GM23338 (cell line): ENCODE measurements around the gene GPC5. TPM values are rescaled to one million over a fixed set of nuclear protein-coding genes. Genes with fewer than 3 reads are reported as not detected.
A peak's percentile ranks its signal among the peaks of the same experiment; 100 is the strongest.
"Not testable (repeated sequence)": the region's sequence is repeated elsewhere in the genome, so short reads cannot be mapped to it uniquely, and the experiment has no call there.

Experiments
- ATAC-seq: fragments of 200-7000 bp; cut with Tn5 transposase; 3 replicates; pipeline ENCODE4 v1.9.1; 2020
- DNase-seq: peaks from one replicate; pipeline ENCODE4 v3.0.0-alpha.2; 2015; ENCODE audit warnings: low spot score
- H2AFZ ChIP-seq: fragments of 200-600 bp; sonication (generic); 2 replicates; pipeline ENCODE4 v1.8.0; 2016; ENCODE audit warnings: antibody characterized with exemption, mild to moderate bottlenecking, moderate library complexity
- H3F3A ChIP-seq: fragments of 200-600 bp; sonication (generic); replicated peaks from 2 replicates; pipeline ENCODE4 v1.8.0; 2017; ENCODE audit warnings: antibody characterized with exemption, mixed run types, low read depth
- H3K27ac ChIP-seq: fragments of 200-600 bp; sonication (generic); 2 replicates; pipeline ENCODE4 v1.6.1; 2016; ENCODE audit warnings: low read depth
- H3K27me3 ChIP-seq: fragments of 200-600 bp; sonication (generic); 2 replicates; pipeline ENCODE4 v1.8.0; 2016; ENCODE audit warnings: mild to moderate bottlenecking, mixed run types, moderate library complexity; ENCODE audit not compliant: insufficient read depth
- H3K36me3 ChIP-seq: fragments of 200-600 bp; sonication (generic); 2 replicates; pipeline ENCODE4 v1.8.0; 2016; ENCODE audit warnings: mild to moderate bottlenecking; ENCODE audit not compliant: insufficient read depth
- H3K4me1 ChIP-seq: fragments of 200-600 bp; sonication (generic); 2 replicates; pipeline ENCODE4 v1.8.0; 2016; ENCODE audit warnings: mild to moderate bottlenecking, moderate library complexity; ENCODE audit not compliant: insufficient read depth
- H3K4me2 ChIP-seq: fragments of 200-600 bp; sonication (generic); 2 replicates; pipeline ENCODE4 v1.7.1; 2017; ENCODE audit warnings: mixed run types
- H3K4me3 ChIP-seq: fragments of 200-600 bp; sonication (generic); 2 replicates; pipeline ENCODE4 v1.6.1; 2016; ENCODE audit warnings: mixed run types
- H3K79me2 ChIP-seq: fragments of 200-600 bp; sonication (generic); replicated peaks from 2 replicates; pipeline ENCODE4 v1.8.0; 2017; ENCODE audit warnings: mild to moderate bottlenecking; ENCODE audit not compliant: insufficient read depth
- H3K9me2 ChIP-seq: fragments of 200-600 bp; sonication (generic); 2 replicates; pipeline ENCODE4 v1.8.0; 2017; ENCODE audit not compliant: insufficient read depth
- H4K20me1 ChIP-seq: fragments of 200-600 bp; sonication (generic); replicated peaks from 2 replicates; pipeline ENCODE4 v1.8.0; 2017; ENCODE audit warnings: mild to moderate bottlenecking; ENCODE audit not compliant: insufficient read depth
- H3K27ac Mint-ChIP-seq: 2 replicates; pipeline ENCODE4 v1.8.0; 2020; ENCODE audit warnings: inconsistent platforms, mild to moderate bottlenecking, moderate library complexity, mixed read lengths
- H3K27me3 Mint-ChIP-seq: 3 replicates; pipeline ENCODE4 v1.8.0; 2022; ENCODE audit warnings: low read depth, mild to moderate bottlenecking, moderate library complexity, mixed read lengths, inconsistent platforms; ENCODE audit not compliant: insufficient read depth, poor library complexity
- H3K36me3 Mint-ChIP-seq: 3 replicates; pipeline ENCODE4 v1.8.0; 2021; ENCODE audit warnings: low read depth, mild to moderate bottlenecking, inconsistent platforms, moderate library complexity, mixed read lengths
- H3K4me1 Mint-ChIP-seq: 3 replicates; pipeline ENCODE4 v1.8.0; 2020; ENCODE audit warnings: mild to moderate bottlenecking, inconsistent platforms, mixed read lengths
- H3K4me3 Mint-ChIP-seq: 3 replicates; pipeline ENCODE4 v1.8.0; 2021; ENCODE audit warnings: moderate library complexity, mild to moderate bottlenecking, inconsistent platforms, mixed read lengths
- H3K9me3 Mint-ChIP-seq: 3 replicates; pipeline ENCODE4 v1.8.0; 2020; ENCODE audit warnings: moderate library complexity, mild to moderate bottlenecking, inconsistent platforms, mixed read lengths
- CTCF ChIP-seq, 2 experiments: fragments of 200-600 bp in 1 of 2; sonication (generic) in 1 of 2; conservative IDR thresholded peaks; 2 replicates each; pipeline versions ENCODE4 v1.5.1 to v1.6.1; 2016 to 2017; ENCODE audit warnings: antibody characterized with exemption in 2 of 2, low read depth in 2 of 2, mild to moderate bottlenecking in 2 of 2, moderate library complexity in 1 of 2
- JUNB ChIP-seq: IDR thresholded peaks from one replicate; pipeline ENCODE4 v1.6.1; 2016; ENCODE audit warnings: antibody characterized with exemption; ENCODE audit not compliant: unreplicated experiment
- NANOG ChIP-seq: IDR thresholded peaks from 2 replicates; pipeline ENCODE4 v1.6.1; 2016; ENCODE audit warnings: antibody characterized with exemption, borderline replicate concordance
- POLR2AphosphoS5 ChIP-seq: IDR thresholded peaks from 2 replicates; pipeline ENCODE4 v1.6.1; 2016; ENCODE audit warnings: antibody characterized with exemption, low read depth
- STAT1 ChIP-seq: IDR thresholded peaks from one replicate; pipeline ENCODE4 v1.6.1; 2016; ENCODE audit warnings: antibody characterized with exemption; ENCODE audit not compliant: unreplicated experiment
- ZNF114 ChIP-seq: fragments of 250-450 bp; sonication (Bioruptor Pico); IDR thresholded peaks from 2 replicates; pipeline ENCODE4 v1.5.0; 2020; ENCODE audit warnings: mild to moderate bottlenecking, moderate library complexity
- polyA plus RNA-seq: library from polyadenylated mRNA; unstranded; fragments of >200 nt; fragmentation: Nextera tagmentation; extraction: Ambion mirVana; gene quantifications from 2 replicates; pipeline ENCODE4 v1.2.1, GENCODE V29; 2016
- total RNA-seq: library from RNA; depleted of rRNA; stranded (reverse); fragments of >200 nt; shearing (Covaris generic); gene quantifications from 2 replicates; pipeline ENCODE4 v1.2.3, GENCODE V29; 2014
- TF ChIP-seq, protein P1 (sequence below): fragments of 250-450 bp; sonication (Bioruptor Pico); IDR thresholded peaks from 2 replicates; pipeline ENCODE4 v1.5.0; 2020; ENCODE audit warnings: mild to moderate bottlenecking, moderate library complexity

The GPC5 gene
- total and polyA plus RNA-seq, 2 experiments from 2014 or later: 0.95 to 1.1 TPM

GRCh38 chr13:92896842-92897241 lies 1498.4 kb downstream of the GPC5 start:
- H3K4me3 ChIP-seq: no peak overlapping the region
- no peak overlapping the region for H3K4me2 ChIP-seq
- no peaks in the 10 kb centered on the region for H3K9me2 ChIP-seq
- H3F3A ChIP-seq: no peaks in the 10 kb centered on the region
- Mint-ChIP-seq H3K27me3 (no peaks in the 10 kb centered on the region), H3K36me3 (peaks cover 4% of the 10 kb centered on the region; the same call in 1 of the 3 replicates), H3K4me3 (no peak overlapping the region), H3K27ac (no peak overlapping the region), H3K9me3 (peaks cover 9% of the 10 kb centered on the region; the same call in 2 of the 3 replicates), H3K4me1 (no peaks in the 10 kb centered on the region)
- TF ChIP-seq NANOG (no peak), ZNF114 (CRISPR knock-in tag) (no peak), POLR2AphosphoS5 (no peak), JUNB (no peak), CTCF (conservative IDR thresholded peaks at IDR 0.05; ENCODE audit: low read depth in 2 of 2) (peak; percentile 57 to 63), STAT1 (no peak)
- TF ChIP-seq, protein P1, sequence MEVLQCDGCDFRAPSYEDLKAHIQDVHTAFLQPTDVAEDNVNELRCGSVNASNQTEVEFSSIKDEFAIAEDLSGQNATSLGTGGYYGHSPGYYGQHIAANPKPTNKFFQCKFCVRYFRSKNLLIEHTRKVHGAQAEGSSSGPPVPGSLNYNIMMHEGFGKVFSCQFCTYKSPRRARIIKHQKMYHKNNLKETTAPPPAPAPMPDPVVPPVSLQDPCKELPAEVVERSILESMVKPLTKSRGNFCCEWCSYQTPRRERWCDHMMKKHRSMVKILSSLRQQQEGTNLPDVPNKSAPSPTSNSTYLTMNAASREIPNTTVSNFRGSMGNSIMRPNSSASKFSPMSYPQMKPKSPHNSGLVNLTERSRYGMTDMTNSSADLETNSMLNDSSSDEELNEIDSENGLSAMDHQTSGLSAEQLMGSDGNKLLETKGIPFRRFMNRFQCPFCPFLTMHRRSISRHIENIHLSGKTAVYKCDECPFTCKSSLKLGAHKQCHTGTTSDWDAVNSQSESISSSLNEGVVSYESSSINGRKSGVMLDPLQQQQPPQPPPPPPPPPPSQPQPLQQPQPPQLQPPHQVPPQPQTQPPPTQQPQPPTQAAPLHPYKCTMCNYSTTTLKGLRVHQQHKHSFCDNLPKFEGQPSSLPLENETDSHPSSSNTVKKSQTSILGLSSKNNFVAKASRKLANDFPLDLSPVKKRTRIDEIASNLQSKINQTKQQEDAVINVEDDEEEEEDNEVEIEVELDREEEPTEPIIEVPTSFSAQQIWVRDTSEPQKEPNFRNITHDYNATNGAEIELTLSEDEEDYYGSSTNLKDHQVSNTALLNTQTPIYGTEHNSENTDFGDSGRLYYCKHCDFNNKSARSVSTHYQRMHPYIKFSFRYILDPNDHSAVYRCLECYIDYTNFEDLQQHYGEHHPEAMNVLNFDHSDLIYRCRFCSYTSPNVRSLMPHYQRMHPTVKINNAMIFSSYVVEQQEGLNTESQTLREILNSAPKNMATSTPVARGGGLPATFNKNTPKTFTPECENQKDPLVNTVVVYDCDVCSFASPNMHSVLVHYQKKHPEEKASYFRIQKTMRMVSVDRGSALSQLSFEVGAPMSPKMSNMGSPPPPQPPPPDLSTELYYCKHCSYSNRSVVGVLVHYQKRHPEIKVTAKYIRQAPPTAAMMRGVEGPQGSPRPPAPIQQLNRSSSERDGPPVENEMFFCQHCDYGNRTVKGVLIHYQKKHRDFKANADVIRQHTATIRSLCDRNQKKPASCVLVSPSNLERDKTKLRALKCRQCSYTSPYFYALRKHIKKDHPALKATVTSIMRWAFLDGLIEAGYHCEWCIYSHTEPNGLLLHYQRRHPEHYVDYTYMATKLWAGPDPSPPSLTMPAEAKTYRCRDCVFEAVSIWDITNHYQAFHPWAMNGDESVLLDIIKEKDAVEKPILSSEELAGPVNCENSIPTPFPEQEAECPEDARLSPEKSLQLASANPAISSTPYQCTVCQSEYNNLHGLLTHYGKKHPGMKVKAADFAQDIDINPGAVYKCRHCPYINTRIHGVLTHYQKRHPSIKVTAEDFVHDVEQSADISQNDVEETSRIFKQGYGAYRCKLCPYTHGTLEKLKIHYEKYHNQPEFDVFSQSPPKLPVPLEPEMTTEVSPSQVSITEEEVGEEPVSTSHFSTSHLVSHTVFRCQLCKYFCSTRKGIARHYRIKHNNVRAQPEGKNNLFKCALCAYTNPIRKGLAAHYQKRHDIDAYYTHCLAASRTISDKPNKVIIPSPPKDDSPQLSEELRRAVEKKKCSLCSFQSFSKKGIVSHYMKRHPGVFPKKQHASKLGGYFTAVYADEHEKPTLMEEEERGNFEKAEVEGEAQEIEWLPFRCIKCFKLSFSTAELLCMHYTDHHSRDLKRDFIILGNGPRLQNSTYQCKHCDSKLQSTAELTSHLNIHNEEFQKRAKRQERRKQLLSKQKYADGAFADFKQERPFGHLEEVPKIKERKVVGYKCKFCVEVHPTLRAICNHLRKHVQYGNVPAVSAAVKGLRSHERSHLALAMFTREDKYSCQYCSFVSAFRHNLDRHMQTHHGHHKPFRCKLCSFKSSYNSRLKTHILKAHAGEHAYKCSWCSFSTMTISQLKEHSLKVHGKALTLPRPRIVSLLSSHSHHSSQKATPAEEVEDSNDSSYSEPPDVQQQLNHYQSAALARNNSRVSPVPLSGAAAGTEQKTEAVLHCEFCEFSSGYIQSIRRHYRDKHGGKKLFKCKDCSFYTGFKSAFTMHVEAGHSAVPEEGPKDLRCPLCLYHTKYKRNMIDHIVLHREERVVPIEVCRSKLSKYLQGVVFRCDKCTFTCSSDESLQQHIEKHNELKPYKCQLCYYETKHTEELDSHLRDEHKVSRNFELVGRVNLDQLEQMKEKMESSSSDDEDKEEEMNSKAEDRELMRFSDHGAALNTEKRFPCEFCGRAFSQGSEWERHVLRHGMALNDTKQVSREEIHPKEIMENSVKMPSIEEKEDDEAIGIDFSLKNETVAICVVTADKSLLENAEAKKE: no peak
- no peaks in the 10 kb centered on the region for H3K4me1 ChIP-seq
- DNase-seq (peak; percentile 67), ATAC-seq (peak; percentile 55)
- H3K27me3 ChIP-seq: no peaks in the 10 kb centered on the region
- H3K27ac ChIP-seq: no peak overlapping the region
- no peaks in the 10 kb centered on the region for H3K79me2 ChIP-seq
- H3K36me3 ChIP-seq: no peaks in the 10 kb centered on the region
- no peak overlapping the region for H2AFZ ChIP-seq
- H4K20me1 ChIP-seq: no peaks in the 10 kb centered on the region

- not testable (repeated sequence) for H3K27ac Mint-ChIP-seq, H4K20me1 ChIP-seq, H3K4me3 Mint-ChIP-seq, H2AFZ ChIP-seq, H3K4me3 ChIP-seq, H3K4me2 ChIP-seq, H3K27me3 ChIP-seq, H3F3A ChIP-seq, H3K27ac ChIP-seq, H3K9me3 Mint-ChIP-seq, H3K27me3 Mint-ChIP-seq, ATAC-seq, DNase-seq, H3K4me1 ChIP-seq, H3K79me2 ChIP-seq, H3K36me3 Mint-ChIP-seq, H3K4me1 Mint-ChIP-seq, H3K9me2 ChIP-seq, H3K36me3 ChIP-seq
Observed at GRCh38 chr13:92898946-92899345, 1500.5 kb downstream of the GPC5 start.
